HG03159 (cell line): ENCODE measurements around the gene NKD2.
"Not testable (repeated sequence)": the region's sequence is repeated elsewhere in the genome, so short reads cannot be mapped to it uniquely, and the experiment has no call there.

Experiments
- ATAC-seq: cut with Tn5 transposase; IDR thresholded peaks from one replicate; pipeline ENCODE4 v1.9.1; 2021; ENCODE audit warnings: mild to moderate bottlenecking, moderate library complexity; ENCODE audit not compliant: unreplicated experiment

The NKD2 gene

DNA sequence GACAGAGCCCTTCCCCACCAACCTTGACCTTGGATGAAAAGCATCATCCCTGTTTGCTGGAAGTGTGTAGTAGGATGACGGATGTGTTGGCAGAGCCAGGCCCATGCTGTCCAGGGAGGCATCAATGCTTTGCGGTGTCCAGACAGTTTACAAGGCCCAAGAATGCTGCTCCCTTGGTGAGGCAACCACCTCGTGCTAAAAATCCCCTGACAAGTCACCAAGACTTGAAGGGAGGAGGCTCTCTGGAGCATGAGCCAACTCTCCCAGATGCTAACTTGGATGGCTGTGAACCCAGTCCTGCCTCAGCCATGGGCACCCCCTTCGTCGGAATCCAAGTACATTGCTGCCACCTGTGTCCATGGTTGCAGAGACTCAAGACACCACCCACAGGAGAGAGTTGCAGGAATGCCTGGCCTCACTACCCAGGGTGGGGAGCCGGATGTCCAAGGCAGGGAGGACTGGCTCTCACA is 9.5 kb upstream of the NKD2 start:
- no peak for ATAC-seq

DNA sequence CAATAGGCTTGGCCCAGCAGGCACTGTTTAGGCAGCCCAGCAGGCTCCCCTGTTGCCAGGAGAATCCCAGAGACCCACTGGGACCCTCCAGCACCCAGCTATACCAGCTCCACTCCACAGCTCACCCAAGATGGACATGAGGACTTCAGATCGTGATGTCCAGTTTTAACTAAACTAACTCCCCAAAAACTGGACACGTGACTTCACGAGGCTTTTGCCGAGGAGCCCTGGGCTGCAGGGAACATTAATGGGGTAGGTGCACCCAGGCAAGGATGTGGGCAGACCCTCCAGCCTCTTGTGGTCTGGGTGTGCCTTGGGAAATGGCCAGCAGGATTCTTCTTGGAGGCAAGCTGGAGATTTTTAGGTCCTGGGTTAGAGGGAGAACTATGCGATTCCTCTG is 8.9 kb upstream of the NKD2 start:
- ATAC-seq: no peak

DNA sequence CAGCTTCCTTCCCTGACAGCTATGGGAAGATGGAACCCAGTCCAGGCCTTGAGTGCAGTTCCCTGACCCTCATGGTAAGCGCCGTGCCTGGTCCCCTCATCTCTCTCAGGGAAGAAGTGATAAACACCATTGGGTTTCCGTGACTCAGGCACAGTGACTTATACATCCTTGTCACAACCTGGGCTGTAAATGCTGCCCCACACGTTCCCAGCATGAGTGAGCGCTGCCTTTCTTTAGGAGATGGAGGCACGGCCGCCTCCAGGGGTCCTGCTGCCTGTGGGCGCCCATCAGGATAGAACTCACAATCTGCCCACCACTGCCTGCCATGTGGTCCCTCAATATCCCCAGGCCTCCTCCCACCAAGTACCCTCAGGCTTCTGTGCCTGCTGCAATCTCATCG is 8.3 kb upstream of the NKD2 start:
- ATAC-seq: no peak

DNA sequence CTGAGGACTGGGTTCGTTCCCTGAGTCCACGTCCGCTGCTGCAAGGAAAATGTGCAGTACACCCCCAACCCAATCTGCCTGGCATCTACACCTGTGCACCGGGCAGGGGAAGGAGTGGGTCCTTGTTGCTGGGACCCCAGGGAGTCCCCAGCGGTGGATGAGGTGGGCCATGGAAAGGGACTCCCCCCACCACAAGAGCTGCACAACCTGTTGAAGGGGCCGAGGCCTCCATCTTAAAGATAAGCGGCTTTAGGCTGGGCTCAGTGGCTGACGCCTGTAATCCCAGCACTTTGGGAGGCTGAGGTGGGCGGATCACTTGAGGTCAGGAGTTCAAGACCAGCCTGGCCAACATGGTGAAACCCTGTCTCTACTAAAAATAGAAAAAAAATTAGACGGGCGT is 7.8 kb upstream of the NKD2 start:
- not testable (repeated sequence) for ATAC-seq

DNA sequence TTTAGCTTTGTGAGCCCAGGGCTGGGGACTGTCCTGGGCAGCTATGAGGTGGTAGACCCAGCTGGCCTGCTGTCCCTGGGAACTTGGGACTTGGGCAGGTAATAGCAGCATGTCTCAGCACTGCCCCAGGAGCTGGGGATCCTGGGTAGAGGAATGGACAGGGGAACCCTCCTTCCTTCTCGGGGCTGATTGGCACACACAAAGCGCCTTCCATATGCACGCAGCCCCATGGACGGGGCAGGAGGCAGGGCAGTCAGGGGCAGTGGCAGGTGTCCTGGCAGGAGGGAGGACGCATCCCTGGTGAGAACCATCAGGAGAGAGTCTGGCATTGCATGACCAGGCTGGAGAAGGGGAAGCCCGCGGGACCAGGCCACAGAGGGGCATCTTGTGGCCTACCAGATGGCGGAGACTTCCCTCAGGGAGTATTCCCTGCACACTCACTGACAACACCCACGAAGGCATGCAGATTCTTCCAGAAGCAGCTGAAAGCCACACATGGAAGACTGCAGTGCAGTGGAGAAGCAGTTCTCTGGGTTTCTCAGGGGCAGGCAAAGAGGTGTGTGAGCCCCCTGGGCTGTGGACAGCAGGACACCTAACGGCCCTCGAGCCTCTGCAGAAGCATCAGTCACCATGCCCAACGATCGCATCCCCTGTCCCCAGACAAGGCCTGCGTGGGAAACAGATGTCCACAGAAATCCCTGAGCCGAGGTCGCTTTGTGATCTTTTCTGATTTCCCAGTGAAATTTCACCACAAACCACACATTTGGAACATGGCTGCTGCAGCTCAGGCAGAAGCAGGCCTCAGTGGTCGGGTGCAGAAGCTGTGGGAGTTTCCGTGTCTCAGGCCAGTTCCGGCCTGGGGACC is 7.0 kb upstream of the NKD2 start:
- ATAC-seq: no peak

DNA sequence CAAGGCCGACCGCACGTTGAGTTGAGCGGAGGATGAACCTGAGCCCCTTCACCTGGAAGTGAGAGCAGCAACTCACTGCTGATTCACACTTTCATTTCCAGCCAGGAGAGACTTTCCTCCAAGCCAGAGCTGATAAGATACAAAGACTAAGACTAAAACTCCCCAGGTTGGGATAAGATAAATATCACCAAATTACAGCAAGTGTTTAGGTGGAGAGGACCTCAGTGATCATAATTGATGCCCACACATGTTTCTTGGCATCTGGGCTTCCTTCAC is 6.4 kb upstream of the NKD2 start:
- ATAC-seq: no peak

DNA sequence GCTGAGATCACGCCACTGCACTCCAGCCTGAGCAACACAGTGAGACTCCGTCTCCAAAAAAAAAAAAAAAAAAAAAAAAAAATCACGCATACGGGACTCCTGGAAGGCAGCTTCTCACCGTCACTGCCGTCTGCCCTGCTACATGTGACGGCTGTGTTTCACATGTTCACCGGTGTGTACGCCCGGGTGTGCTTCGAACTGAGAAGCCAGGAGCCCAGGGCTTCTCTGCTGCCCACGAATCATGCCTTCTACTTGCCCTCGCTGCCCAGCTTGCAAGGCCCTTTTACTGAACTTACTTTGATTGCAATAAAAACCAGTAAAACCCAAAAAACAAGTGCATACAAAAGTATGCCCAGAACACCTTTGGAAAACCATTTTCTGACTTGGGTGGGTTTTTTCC is 5.8 kb upstream of the NKD2 start:
- ATAC-seq: no peak

DNA sequence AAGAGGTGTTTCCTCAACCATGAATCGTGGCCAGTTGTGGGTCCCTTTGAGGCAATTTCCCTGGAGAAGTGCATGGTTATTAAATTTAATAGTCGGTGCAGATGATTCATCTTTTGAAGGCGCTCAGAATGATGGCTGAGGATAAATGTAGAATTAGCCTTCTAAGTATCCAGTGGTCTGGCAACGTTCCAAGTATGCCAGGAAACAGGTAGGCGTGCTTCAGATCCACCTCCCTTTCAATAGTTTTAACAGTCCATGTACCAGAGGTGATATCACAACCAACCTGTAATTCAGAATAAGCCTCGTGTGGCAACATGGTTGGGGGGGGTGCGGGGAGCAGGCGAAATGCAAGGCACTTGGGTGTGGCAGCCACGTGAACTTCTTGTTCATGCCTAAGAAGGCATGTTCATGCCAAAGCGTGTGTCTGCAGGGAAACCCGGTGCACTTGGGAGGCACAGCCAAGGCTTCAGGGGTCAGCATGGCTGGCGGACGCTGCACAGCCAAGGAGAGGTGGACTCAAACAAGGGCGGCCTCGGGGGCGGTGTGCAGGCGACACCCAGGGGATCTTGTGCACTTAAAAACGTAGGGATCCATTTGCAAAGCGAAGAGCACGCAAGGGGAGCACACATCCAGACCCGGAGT is 5.2 kb upstream of the NKD2 start:
- ATAC-seq: no peak

DNA sequence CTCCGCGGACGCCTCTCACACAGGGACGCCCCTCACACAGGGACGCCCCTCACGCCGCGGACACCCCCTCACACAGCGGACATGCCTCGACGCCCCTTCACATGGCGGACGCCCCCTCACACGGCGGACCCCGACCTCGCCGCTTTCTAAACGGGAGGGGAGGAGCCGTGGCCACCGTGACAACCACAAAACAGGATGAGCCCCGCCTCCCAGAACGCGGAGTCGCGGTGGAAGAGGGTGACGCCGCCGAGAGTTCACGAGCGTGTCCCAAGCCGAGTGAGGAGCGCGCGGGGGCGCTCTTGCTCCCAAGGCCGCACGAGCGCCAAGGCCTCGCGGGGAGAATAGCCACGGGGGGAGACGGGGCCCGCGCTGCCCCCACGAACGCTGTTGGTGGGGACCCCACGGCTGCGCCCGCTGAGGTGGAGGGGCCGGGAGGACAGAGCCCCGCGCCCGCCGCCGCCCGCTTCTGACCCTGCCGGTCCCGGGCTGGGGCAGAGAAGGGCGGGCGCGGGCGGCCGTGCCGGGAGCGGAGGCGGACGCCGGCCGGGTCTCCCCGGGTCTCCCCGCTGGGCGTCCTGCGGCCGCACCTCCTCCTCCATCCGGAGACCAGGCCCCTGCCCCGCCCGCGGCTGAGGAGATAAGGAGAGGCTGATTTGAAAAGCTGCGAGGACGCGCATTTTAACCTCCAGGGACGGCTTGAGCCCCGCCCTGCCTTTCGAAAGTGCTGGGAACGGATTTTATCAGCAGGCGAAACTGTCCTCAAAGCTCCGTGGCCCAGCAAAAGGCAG is 3.9 kb upstream of the NKD2 start:
- no peak for ATAC-seq

DNA sequence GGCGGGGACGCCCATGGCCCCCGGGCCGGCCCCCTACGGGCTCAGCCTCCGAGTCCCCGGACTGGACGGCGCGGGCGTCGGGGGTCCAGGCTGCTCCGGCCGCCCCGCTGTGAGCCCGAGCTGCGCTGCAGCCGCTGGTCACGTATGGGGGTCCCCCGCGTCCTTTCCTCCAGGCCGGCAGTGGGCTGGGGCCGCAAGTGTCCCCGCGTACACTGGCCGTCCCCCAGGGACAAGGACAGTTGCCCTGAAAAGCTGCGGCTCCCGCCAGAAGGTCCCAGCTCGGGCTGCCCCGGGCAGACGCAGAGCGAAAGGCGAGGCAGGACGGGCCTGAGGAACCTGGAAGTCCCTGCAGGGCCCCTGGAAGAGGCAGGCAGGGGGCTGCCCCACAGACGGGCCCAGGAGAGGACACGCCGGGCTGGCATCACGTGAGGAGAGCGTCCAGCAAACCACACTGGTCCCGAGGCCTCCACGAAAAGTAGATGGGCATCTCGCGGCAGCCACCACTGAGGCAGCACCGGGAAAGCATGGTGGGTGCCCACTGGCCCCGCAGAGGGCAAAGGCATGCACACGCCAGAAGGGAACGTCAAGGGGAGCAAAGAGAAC is 3.3 kb upstream of the NKD2 start:
- ATAC-seq: no peak

DNA sequence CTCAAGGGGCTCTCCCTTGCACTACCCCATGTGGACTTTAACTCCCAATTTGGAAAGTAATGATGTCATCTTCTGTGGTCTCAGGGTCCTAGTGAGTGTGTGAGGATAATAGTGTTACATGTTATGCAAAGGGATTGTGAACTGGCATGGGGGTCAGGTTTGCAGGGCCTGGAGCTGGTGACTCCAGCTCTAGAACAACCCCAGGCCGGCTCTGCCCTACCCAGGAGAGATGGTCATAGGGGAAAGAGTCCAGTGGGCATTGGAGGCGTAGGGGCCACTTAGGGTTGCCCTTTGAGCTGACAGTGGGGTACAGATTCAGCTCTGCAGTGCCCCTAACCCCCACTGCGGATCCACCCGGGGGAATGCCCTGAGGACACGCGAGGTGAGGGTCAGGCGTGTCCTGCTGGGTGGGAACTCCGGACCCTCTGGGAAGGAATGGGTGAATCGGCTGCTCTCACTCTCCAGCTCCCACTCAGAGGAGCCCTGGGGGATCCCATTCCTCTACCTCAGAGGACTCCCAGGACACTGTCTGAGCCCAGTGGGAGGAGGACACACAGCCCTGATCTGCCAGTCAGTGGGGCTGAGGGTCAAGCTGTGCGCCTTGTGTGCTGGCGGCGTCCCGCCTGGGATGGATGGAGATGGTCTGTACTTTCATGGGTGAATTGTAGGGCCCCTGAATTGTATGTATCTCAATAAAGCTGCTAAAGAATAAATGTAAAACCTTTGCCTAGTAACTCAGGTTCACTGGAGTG is 2.5 kb upstream of the NKD2 start:
- ATAC-seq: no peak

DNA sequence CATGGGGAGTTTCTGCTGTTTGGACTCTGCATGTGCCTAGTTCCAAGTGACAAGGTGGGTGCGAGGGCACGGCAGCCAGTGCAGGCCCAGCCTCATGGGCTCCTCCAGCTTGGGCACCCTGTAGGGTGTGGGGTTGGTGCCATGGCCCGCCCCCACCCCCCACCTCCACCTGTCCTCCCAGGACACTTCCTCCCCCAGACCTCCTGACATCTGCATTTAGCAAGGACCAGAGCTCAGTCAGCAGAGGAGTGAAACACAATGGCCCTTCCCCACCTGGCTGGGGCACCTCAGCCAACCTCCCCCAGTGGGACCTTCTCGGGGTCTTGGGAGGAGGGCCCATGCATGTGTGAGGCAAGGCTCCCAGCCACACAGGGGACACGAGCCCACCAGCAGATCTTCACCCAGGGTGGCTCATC is 1.9 kb upstream of the NKD2 start:
- no peak for ATAC-seq

DNA sequence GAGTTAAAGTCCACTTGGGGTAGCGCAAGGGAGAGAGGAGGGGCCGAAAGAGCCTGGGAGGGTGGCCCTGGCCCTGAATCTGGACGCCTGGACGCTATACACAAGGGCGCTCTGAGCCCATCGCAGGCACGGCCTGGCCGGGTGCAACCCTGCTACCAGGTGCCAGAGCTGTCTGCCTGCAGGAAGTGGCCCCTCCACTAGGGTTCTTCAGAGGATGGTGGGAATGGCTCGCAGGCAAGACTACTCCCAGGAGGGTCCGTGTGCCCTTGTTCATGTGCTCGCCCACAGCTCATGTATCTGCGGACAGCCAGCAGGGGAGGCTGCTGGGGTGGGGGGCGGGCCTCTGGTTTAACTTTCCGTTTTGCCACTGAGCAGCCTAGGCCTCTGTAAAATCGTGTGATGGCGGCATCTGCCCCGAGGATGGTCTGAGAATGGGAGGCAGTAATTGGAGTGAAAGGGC is 1.4 kb upstream of the NKD2 start:
- no peak for ATAC-seq

DNA sequence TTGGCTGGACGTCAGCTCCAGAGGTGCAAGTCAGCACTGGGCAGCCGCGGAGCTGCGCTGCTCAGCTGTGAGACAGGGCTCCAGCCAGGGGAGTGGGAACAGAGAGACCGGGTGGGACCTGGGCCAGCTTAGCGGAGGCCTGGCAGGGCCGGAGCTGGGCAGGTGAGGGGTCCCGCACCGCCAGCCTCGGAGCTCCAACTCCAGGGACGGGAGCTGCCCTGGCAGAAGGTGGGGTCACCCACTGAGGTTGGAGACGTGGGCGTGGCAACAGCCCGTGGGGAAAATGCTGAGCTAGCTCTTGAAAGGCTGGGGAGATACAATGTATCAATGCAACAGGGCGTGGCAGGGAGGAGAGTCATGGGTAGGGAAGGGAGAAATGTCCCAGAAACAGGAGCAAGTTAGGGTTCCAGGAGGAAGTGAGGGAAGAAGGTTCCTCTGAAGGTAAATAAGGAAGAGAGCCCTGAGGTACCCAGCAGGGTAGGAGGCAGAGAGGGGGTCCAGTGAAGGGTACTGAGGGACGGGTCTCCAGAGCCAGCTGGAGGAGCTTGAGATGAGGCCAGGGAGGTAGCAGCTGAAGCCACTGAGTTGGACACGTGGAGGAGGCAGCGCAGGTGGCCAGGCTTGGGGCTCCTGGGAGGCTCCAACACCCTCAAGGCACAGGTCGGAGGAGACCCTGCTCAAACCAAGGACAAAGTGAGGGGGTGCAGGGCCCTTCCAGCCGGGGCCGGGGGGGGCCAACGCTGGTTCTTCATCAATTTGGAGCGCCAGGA is 736 bp upstream of the NKD2 start:
- no peak for ATAC-seq

DNA sequence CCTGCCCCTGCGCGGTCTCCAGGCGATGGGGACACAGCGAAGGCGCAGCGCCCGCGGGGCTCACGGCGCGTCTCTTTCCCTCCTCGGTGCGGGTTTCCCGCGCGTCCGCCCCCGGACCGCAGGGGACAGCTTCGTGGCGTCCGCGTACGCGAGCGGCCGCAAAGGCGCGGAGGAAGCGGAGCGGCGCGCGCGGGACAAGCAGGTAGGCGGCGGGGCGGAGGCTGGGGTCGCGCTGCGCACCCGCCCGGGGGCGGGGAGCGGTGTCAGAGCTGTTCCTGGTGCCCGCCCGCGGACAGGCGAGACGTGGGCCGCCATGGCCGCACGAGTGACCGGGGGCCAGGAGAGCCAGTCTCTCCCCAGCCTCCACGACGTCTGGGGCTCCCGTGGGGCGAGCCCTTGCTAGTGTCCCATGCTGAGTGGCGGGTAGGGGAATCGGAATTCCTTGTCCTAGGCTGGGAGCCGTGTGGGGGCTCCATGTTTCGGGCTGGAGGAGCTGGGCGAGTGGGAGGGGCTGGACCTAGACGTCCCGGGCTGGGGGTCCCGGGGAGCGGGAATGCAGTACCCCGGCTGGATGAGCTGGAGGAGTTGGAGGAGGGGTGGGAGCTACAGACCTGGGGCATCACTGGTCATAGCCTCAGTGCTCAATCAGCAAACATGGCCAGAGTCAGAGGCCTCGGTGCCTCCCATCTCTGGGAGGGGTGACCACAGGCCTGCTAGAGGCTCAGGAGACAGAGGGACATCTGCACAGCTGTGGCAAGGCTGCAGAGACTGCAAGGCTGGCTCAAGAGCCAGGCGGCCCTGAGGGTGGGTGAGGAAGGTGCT is 968 bp downstream of the NKD2 start:
- ATAC-seq: no peak

DNA sequence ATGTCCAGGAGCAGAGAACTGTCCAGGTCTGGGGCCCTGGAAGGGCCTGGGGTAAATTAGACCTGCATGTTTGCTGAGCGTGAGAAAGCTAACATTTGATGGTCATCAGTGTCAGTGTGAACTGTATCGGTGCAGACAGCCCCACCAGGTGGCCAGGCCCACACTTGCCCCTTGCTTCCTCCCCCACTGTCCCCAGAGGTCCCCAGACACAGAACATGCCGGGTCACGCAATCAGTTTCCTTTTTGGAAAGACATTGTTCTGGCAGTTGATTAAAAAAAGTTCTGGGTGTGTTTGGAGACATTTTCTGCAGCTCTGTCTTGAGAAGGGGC is 1.5 kb downstream of the NKD2 start:
- ATAC-seq: no peak

DNA sequence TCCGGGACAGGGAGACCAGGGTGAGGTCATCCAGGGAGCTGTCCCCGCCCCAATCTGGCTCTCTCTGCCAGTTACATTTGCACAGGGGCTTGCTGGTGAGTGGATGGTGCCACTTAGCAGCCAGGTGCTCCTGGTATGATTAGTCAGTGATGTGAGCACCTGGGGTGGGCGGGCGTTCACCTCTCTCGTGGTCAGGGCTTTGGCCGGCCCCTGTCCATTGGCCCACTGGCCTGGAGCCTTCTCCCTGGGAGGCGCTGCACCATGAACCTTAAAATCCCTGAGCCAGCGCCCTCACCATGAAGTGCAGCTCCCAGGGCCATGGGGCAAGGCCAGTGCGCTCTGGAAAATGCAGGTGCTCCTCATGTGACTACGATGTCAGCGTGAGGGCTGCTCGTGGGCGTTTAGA is 2.0 kb downstream of the NKD2 start:
- no peak for ATAC-seq

DNA sequence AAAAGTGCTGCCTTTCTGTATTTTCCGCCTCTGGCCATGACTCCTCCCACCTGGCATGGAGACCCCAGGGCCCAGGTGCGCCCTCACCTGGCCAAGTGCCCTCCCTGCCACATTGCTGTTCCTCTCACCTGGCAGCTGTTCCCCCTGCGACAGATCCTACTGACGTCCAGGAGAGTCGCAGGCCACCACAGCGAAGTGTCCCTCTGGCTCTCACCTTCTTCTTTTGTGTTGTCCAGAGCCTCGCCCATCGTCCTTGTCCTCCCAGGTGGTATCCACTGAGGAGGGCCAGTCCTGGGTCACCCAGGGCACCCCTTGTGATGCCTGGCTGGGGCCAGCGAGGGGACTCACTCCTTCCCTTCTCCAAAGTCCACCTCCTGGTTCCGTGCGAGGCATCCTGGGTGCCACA is 2.6 kb downstream of the NKD2 start:
- no peak for ATAC-seq

DNA sequence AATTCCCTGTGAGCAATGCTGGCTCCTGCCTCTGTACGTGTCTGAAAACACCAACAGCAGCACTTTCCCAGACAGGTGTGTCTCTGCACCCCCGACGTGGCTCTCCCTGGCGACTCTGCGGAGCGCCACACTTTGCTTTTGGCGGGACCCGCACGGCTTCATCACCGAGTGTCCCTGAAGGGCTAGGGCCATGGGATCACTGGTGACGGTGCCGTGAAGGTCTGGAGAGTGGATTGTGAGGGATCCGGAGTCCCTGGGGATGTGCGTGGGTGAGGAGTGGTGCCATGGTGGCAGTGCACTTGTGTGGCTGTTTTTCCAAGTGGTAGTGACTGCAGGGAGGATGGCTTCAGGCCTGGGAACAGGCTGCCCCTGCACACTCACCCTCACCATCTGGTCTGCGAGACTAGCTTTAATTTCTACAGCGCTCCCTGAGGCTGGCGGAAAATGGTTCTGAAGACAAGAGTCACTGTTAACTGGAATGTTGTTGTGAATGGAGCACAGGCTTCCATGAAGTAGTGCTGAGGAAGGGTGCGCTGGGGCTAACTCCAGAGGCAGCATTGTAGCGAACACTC is 3.2 kb downstream of the NKD2 start:
- no peak for ATAC-seq
